ENCODE data around the gene FNDC3B. TPM values are rescaled to one million over a fixed set of nuclear protein-coding genes. Genes with fewer than 3 reads are reported as not detected.
"Not testable (repeated sequence)": the region's sequence is repeated elsewhere in the genome, so short reads cannot be mapped to it uniquely, and the experiment has no call there.

Gene FNDC3B
- total RNA-seq, 5 donors from 2014 or later (not counting 1 experiment from before 2014, with no cell fraction given), result 18.1 to 46.5 (median 23.5) TPM

DNA sequence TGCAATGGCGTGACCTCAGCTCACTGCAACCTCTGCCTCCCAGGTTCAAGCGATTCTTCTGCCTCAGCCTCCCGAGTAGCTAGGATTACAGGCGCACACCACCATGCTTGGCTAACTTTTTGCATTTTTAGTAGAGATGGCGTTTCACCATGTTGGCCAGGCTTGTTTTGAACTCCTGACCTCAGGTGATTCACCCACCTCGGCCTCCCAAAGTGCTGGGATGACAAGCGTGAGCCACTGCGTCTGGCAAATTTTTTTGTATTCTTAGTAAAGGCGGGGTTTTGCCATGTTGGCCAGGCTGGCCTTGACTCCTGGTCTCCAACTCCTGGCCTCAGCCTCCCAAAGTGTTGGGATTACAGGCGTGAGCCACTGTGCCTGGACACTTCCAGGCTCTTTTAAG, 215.9 kb downstream of the FNDC3B start:
- H3K27ac ChIP-seq (ENCODE audit: low read length); H3K36me3 ChIP-seq (ENCODE audit: control insufficient read depth in 2 of 2, extremely low read depth in 1 of 2, insufficient read depth in 1 of 2, low read length in 1 of 2); H3K9me3 ChIP-seq; H3K4me3 Mint-ChIP-seq; H3K9me3 Mint-ChIP-seq; POLR2A ChIA-PET; DNase-seq; H3K27me3 ChIP-seq (replicated peaks in 1 of 2; ENCODE audit: control insufficient read depth in 2 of 2, extremely low read depth in 1 of 2, insufficient read depth in 2 of 2, low read length in 1 of 2); H3K27ac Mint-ChIP-seq; H3K4me3 ChIP-seq (ENCODE audit: control insufficient read depth in 1 of 2, extremely low read depth in 1 of 2, low read length in 1 of 2); H3K4me1 Mint-ChIP-seq; H3K4me1 ChIP-seq (ENCODE audit: control insufficient read depth in 1 of 2, extremely low read depth in 1 of 2, insufficient read depth in 2 of 2, low read length in 2 of 2); ATAC-seq (replicated peaks in 1 of 4); H3K27me3 Mint-ChIP-seq; CTCF ChIA-PET: not testable (repeated sequence)
- 87% methylated on average over 8 of the region's 10 CpGs for WGBS (ENCODE audit: insufficient coverage)
- H3K36me3 Mint-ChIP-seq, result peaks cover 65% of the 10 kb centered on the region

DNA sequence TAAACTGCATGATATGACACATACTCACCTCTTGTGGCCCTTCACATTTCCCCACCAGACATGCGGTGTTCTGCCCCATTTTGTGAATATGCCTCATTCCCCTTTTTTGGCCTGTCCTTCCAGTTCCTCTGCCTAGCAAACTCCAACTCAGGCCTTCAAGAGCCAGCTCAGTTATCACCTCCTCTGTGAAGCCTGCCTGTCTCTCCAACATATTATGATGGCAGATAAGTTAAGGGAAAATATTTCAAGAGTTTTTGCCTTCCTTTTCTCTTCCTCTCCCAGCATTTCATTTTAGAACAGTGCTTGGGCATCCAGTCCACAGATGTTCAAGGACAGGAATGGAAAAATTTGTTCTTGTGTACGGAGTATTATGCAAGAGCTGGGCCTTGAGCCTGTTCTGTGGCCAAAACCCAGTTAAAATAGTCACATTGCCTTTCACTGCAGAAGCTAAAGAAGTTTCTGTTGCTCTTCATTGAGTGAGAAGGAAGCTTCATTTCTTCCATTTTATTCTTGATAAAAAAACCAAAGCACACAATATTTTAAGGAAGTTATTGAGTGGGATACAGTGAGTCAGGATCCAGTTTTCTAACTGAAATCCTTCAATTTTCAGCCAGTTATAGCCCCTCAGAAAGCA, 216.8 kb downstream of the FNDC3B start:
- Histone ChIP-seq H3K9me3 (no peaks in the 10 kb centered on the region), H3K4me1 (ENCODE audit: control insufficient read depth in 1 of 2, extremely low read depth in 1 of 2, insufficient read depth in 2 of 2, low read length in 2 of 2) (no peaks in the 10 kb centered on the region), H3K36me3 (ENCODE audit: control insufficient read depth in 2 of 2, extremely low read depth in 1 of 2, insufficient read depth in 1 of 2, low read length in 1 of 2) (peaks cover 0 to 3% of the 10 kb centered on the region in 2 donors), H3K27ac (ENCODE audit: low read length) (no peak overlapping the region), H3K4me3 (ENCODE audit: control insufficient read depth in 1 of 2, extremely low read depth in 1 of 2, low read length in 1 of 2) (no peak overlapping the region), H3K27me3 (replicated peaks in 1 of 2; ENCODE audit: control insufficient read depth in 2 of 2, extremely low read depth in 1 of 2, insufficient read depth in 2 of 2, low read length in 1 of 2) (no peaks in the 10 kb centered on the region)
- H3K9me3 Mint-ChIP-seq, result no peaks in the 10 kb centered on the region
- CTCF ChIA-PET, result no interaction called here
- H3K36me3 Mint-ChIP-seq, result peaks cover 70% of the 10 kb centered on the region
- WGBS (ENCODE audit: insufficient coverage), result 89% methylated on average over 1 of the region's 2 CpGs
- DNase-seq, result no peak
- H3K27ac Mint-ChIP-seq, result no peak overlapping the region
- POLR2A ChIA-PET, result no interaction called here
- no peak for ATAC-seq (replicated peaks in 1 of 4)
- H3K4me1 Mint-ChIP-seq, result no peaks in the 10 kb centered on the region
- no peaks in the 10 kb centered on the region for H3K27me3 Mint-ChIP-seq
- H3K4me3 Mint-ChIP-seq, result no peak overlapping the region

DNA sequence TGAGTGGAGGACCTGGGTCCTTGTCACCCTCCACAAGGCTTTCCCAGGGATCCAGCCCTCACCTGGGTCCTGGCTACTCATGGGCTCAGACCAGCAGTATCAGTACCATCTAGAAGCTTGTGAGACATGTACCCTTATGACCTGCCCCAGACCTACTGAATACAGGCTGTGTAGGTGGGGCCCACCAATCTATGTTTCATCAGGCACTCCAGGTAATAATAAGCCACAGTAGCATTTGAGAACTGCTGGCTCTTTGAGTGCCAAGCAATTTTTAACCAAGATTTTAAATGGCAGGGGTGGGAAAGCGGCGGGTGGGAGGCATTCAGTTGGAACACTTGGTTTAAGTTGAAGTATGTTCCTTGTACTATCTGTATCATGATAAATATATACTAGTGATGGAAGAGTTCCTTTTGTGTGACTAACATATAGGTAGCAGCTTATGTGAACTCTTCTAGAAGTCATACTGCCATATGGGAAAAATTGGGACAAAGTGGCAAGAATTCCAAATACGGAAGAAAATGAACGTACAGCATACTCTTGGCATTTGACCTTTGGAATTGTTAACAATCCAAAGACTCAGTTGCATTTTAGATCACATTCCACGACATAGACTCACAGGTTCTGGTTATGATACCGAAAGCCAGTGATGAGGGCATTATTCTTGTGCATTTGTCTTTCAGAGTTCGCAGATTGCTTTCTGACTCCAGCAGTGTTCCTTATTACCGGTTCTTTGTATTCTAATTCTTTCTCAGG, 218.4 kb downstream of the FNDC3B start:
- Mint-ChIP-seq H3K4me1 (peaks cover 0 to 2% (median 0%) of the 10 kb centered on the region in 3 donors), H3K9me3 (peaks cover 0 to 3% (median 0%) of the 10 kb centered on the region in 3 donors), H3K27ac (no peak overlapping the region), H3K36me3 (peaks cover 69% of the 10 kb centered on the region), H3K27me3 (no peaks in the 10 kb centered on the region), H3K4me3 (no peak overlapping the region)
- DNase-seq (no peak), ATAC-seq (replicated peaks in 1 of 4) (no peak)
- H3K4me1 ChIP-seq (ENCODE audit: control insufficient read depth in 1 of 2, extremely low read depth in 1 of 2, insufficient read depth in 2 of 2, low read length in 2 of 2), result no peaks in the 10 kb centered on the region
- CTCF ChIA-PET, result no interaction called here
- no peak overlapping the region for H3K4me3 ChIP-seq (ENCODE audit: control insufficient read depth in 1 of 2, extremely low read depth in 1 of 2, low read length in 1 of 2)
- H3K27ac ChIP-seq (ENCODE audit: low read length), result no peak overlapping the region
- no peaks in the 10 kb centered on the region for H3K27me3 ChIP-seq (replicated peaks in 1 of 2; ENCODE audit: control insufficient read depth in 2 of 2, extremely low read depth in 1 of 2, insufficient read depth in 2 of 2, low read length in 1 of 2)
- H3K36me3 ChIP-seq (ENCODE audit: control insufficient read depth in 2 of 2, extremely low read depth in 1 of 2, insufficient read depth in 1 of 2, low read length in 1 of 2), result peaks cover 0 to 6% of the 10 kb centered on the region in 2 donors
- WGBS (ENCODE audit: insufficient coverage), result 96% methylated on average over 5 of the region's 8 CpGs
- POLR2A ChIA-PET, result no interaction called here
- H3K9me3 ChIP-seq, result no peaks in the 10 kb centered on the region

DNA sequence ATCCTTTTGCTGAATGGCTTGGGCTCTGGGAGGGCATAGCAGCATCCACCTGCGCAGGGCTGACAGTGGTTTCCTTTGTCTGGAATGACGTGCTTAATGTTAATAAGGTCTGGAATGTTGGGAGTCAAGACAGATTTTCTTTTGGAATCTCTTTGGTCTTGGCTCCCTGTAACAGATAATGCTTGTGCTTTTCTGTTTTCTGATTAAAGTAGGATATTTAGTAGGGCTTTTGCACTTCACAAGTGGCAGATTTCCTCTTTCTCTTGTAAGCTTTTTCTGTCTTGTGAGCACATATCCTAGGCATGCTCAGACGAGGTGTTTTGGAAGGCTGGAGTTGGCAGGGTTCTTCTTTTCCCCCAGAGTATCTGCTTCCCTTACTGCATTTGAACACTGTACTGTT, 219.2 kb downstream of the FNDC3B start:
- Mint-ChIP-seq H3K27ac (no peak overlapping the region), H3K36me3 (peaks cover 64% of the 10 kb centered on the region), H3K4me3 (no peak overlapping the region), H3K4me1 (peaks cover 0 to 2% (median 0%) of the 10 kb centered on the region in 3 donors), H3K9me3 (peaks cover 0 to 3% (median 0%) of the 10 kb centered on the region in 3 donors), H3K27me3 (no peaks in the 10 kb centered on the region)
- Histone ChIP-seq H3K4me3 (ENCODE audit: control insufficient read depth in 1 of 2, extremely low read depth in 1 of 2, low read length in 1 of 2) (no peak overlapping the region), H3K9me3 (no peaks in the 10 kb centered on the region), H3K4me1 (ENCODE audit: control insufficient read depth in 1 of 2, extremely low read depth in 1 of 2, insufficient read depth in 2 of 2, low read length in 2 of 2) (no peaks in the 10 kb centered on the region), H3K27me3 (replicated peaks in 1 of 2; ENCODE audit: control insufficient read depth in 2 of 2, extremely low read depth in 1 of 2, insufficient read depth in 2 of 2, low read length in 1 of 2) (no peaks in the 10 kb centered on the region), H3K36me3 (ENCODE audit: control insufficient read depth in 2 of 2, extremely low read depth in 1 of 2, insufficient read depth in 1 of 2, low read length in 1 of 2) (peaks cover 0 to 6% of the 10 kb centered on the region in 2 donors), H3K27ac (ENCODE audit: low read length) (no peak overlapping the region)
- 100% methylated on average over 2 of the region's 3 CpGs for WGBS (ENCODE audit: insufficient coverage)
- CTCF ChIA-PET, result no interaction called here
- DNase-seq (no peak), ATAC-seq (replicated peaks in 1 of 4) (no peak)
- POLR2A ChIA-PET, result no interaction called here

DNA sequence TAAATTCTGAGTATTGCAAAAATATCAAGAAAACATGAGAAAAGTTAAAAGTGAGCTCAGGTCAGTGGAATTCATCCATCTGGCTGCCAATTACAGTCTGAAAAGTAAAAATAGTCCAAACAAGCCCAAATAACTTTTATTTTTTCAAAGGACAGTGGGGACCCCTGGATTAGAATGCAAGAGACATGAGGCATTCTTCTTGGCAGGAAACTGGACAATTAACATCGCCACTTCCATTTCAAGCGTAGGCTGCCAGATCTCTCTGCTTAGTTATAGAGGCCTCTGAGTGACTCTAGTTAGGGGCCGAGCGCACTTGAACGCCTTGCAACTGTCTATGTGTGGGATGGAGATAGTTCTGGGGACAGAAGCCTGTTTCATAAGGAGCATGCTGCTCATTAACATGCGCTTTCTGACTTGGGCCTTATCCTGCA, 219.7 kb downstream of the FNDC3B start:
- CTCF ChIA-PET, result no interaction called here
- Histone ChIP-seq H3K9me3 (no peaks in the 10 kb centered on the region), H3K4me3 (ENCODE audit: control insufficient read depth in 1 of 2, extremely low read depth in 1 of 2, low read length in 1 of 2) (no peak overlapping the region), H3K27me3 (replicated peaks in 1 of 2; ENCODE audit: control insufficient read depth in 2 of 2, extremely low read depth in 1 of 2, insufficient read depth in 2 of 2, low read length in 1 of 2) (no peaks in the 10 kb centered on the region), H3K4me1 (ENCODE audit: control insufficient read depth in 1 of 2, extremely low read depth in 1 of 2, insufficient read depth in 2 of 2, low read length in 2 of 2) (no peaks in the 10 kb centered on the region), H3K36me3 (ENCODE audit: control insufficient read depth in 2 of 2, extremely low read depth in 1 of 2, insufficient read depth in 1 of 2, low read length in 1 of 2) (peaks cover 0 to 6% of the 10 kb centered on the region in 2 donors), H3K27ac (ENCODE audit: low read length) (no peak overlapping the region)
- Mint-ChIP-seq H3K4me3 (no peak overlapping the region), H3K27ac (no peak overlapping the region), H3K9me3 (peaks cover 0 to 3% (median 0%) of the 10 kb centered on the region in 3 donors), H3K36me3 (peaks cover 67% of the 10 kb centered on the region), H3K4me1 (peaks cover 0 to 2% (median 0%) of the 10 kb centered on the region in 3 donors), H3K27me3 (no peaks in the 10 kb centered on the region)
- ATAC-seq (replicated peaks in 1 of 4), result no peak
- DNase-seq, result no peak
- POLR2A ChIA-PET, result no interaction called here
- 97% methylated on average over 5 of the region's 6 CpGs for WGBS (ENCODE audit: insufficient coverage)

DNA sequence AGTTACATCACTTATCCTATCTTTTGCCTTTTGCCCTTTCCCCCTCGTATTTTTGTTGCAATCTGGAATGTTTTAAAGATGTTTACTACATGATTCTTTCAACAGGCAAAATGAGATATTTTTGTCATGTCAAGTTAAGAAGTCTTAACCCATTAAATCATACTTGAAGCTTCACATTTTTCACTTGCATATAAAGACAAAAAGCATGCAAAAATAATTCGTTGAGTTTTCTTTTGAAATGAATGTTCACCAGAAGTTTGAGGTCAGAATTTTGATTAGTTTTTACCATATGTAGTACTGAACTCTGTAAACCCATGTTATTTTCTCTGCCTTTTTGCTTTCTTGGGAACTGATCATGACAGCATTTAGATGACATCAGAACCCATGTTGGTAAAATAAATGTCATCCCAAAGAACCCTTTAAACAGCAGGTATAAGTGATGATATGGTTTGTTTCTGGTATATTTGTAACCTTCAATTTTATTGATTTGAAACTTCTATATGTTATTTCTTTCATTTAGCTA, 220.4 kb downstream of the FNDC3B start:
- H3K36me3 Mint-ChIP-seq, result peaks cover 71% of the 10 kb centered on the region
- H3K4me3 Mint-ChIP-seq, result no peak overlapping the region
- ATAC-seq (replicated peaks in 1 of 4) (no peak), DNase-seq (no peak)
- no peak overlapping the region for H3K27ac ChIP-seq (ENCODE audit: low read length)
- H3K4me1 Mint-ChIP-seq, result peaks cover 0 to 2% (median 0%) of the 10 kb centered on the region in 3 donors
- H3K9me3 ChIP-seq, result no peaks in the 10 kb centered on the region
- ChIA-PET CTCF (no interaction called here), POLR2A (no interaction called here)
- no peaks in the 10 kb centered on the region for H3K27me3 ChIP-seq (replicated peaks in 1 of 2; ENCODE audit: control insufficient read depth in 2 of 2, extremely low read depth in 1 of 2, insufficient read depth in 2 of 2, low read length in 1 of 2)
- no peak overlapping the region for H3K4me3 ChIP-seq (ENCODE audit: control insufficient read depth in 1 of 2, extremely low read depth in 1 of 2, low read length in 1 of 2)
- H3K36me3 ChIP-seq (ENCODE audit: control insufficient read depth in 2 of 2, extremely low read depth in 1 of 2, insufficient read depth in 1 of 2, low read length in 1 of 2), result peaks cover 0 to 3% of the 10 kb centered on the region in 2 donors
- no peaks in the 10 kb centered on the region for H3K4me1 ChIP-seq (ENCODE audit: control insufficient read depth in 1 of 2, extremely low read depth in 1 of 2, insufficient read depth in 2 of 2, low read length in 2 of 2)
- H3K9me3 Mint-ChIP-seq, result peaks cover 0 to 3% (median 0%) of the 10 kb centered on the region in 3 donors
- WGBS (ENCODE audit: insufficient coverage), result no CpG with 5 or more reads among the region's 2 CpGs
- no peak overlapping the region for H3K27ac Mint-ChIP-seq
- H3K27me3 Mint-ChIP-seq, result no peaks in the 10 kb centered on the region

All from T-cell (primary cell).